Measurements from ENCODE around the gene RAD51AP1.

The RAD51AP1 gene

GRCh38 chr12:4603421-4603820 is 64.7 kb downstream of the RAD51AP1 start:
- no peak for DNase-seq

- DNase-seq = no peak
These were observed 65.3 kb downstream of the RAD51AP1 start for GRCh38 chr12:4603946-4604345.

GRCh38 chr12:4604684-4605193 is 66.0 kb downstream of the RAD51AP1 start:
- DNase-seq = peak; percentile 87

- no peak for DNase-seq
These were observed 68.4 kb downstream of the RAD51AP1 start for GRCh38 chr12:4607056-4607455.

- DNase-seq = no peak
These were observed 70.4 kb downstream of the RAD51AP1 start for GRCh38 chr12:4609071-4609470.
